HPDE6-E6E7 (cell line): ENCODE measurements around the gene GNG7.
"Not testable (repeated sequence)": the region's sequence is repeated elsewhere in the genome, so short reads cannot be mapped to it uniquely, and the experiment has no call there.

ENCODE experiments used
- DNase-seq: peaks from one replicate; pipeline ENCODE4 v3.0.0; 2011; ENCODE audit warnings: missing footprints; ENCODE audit errors: extremely low spot score

The GNG7 gene

DNA sequence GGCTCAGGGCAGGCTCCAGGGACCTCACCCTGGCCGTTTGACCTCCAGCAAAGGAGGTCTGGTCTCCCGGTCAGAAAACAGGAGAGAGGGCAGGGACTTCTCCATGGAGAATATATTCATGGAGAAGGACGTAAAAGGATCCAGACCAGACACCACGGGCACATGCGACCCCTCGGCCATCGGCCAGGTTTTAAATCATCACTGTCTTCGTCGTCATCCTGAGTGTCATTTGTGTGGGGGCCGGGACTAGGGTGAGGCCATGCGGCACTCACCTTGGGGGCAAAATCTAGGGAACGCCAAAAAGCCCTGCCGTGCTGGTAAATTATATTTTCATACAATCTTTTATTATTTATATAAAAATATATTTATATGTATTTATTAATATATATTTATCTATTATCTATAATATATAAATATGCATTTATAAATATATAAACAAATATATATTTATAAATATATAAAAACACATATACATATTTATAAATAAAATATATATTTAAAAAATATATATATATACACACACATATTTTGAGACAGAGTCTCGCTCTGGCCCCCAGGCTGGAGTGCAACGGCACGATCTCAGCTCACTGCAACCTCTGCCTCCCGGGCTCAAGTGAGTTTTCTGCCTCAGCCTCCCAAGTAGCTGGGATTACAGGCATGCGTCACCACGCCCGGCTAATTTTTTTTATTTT, 151.2 kb downstream of the GNG7 start:
- DNase-seq, result no peak

DNA sequence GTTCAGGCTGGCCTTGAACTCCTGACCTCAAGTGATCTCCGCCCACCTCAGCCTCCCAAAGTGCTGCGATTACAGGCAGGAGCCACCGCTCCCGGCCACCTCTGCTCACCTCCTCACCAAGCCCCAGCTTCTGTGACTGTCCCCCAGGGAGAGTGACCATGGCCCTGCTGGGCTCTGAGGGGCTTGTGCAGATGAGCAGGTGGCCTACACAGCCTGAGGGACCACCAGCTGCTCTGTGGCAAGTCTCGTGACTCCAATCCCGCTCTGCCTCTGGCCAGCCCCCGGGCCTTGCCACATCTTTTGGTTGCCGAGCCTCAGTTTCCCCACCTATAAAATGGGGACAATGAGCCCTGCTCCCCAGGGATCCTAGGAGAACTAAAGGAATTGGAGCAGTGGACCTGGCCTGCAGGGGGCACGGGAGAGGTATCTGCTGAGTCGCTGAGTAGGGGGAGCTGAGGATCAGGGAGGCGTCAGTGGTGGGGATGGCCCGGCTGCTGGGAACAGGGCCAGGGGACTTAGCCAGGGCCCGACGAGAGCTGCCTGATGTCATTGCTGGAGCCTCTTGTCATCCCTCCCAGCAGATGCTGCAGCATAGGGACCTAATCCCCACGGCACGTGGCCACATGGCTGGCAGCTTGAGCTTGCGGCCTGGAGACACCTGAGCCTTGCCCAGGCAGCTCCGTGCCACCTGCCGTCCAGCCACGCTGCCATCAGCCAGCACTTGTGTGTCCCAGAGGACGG, 151.9 kb downstream of the GNG7 start:
- DNase-seq, result no peak

DNA sequence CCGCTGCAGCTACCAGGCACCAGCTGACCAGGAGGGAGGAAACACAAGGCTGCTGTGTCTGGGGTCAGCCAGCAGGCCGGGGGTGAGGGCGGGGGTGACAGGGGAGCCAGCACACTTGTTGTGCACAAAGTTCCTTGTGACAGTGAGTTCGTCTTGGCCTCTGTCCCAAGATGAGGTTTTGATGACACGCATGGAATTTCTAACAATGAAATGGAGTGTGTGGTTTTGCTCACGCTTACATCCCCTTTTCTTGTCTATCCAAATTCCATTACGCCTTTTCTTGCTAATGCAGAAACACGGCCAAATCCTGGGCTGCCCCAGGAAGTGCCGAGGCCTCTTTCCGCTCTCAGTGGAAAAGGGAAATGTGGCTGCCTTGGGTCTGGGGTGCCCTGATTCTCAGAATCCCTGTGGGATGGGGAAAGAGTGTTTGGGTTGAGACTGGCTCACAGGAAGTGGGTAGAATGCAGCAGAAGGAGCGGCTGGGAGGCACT, 152.7 kb downstream of the GNG7 start:
- no peak for DNase-seq

DNA sequence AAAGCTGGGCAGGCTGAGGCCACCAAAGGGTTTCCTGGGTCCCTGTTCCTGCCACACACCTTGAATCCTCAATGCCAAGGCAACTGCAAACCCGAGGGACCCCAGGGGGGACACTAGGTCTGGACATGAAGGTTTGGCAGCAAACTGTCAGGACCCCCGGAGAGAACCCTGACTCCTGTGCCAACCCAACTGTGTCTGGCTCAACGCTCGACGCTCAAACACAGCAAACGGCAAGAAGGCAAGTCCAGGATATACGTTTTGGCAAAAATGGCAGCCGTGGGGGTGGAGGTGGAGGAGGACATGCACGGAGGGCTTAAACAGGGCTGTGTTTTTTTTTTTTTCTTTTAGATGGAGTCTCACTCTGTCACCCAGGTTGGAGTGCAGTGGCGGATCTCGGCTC, 153.5 kb downstream of the GNG7 start:
- no peak for DNase-seq

DNA sequence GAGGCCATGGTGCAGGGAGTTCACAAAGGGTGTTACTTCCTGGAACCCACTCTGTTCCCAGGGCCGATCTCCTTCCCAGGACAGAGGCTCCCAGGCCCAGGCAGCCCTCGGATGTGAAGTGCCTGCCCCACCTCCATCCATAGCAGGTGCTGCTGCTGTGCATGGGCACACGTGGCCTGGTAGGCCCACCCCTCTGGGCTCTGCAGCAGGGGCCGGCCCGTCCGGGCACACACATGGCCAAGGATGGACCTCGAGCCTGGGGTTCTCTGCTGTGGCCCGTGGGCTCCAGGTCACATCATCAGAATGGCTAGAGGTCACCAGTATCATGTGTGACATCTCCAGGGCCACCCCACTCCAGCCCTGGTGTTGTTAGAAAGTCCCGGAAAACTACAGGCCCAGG, 154.8 kb downstream of the GNG7 start:
- DNase-seq, result no peak

DNA sequence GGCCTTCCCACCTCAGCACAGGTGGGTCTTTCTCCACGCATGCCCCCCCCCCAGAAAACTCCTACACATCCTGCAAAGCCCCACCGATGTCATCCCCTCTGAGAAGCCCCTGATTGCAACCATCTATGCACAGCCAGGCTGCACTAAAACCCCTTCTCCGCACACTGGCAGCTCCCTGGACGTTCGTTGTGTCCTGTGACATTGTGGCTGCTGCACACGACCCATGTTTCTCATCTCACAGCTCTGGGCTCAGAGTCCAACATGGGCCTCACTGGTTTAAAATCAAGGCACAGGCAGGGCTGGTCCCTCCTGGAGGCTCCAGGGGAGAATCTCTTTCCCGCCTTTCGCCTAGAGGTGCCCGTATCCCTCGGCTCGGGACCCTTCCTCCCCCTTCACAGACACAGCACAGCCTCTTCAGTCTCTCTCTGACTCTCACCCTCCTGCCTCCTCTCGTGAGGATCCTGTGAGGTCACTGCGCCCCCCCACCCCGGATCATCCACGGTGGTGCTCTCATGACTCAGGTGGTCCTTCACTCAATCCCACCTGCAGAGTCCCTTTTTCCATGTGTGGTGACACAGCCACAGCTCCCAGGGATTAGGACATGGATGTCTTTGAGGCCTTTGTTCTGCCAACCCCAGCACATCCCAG, 155.3 kb downstream of the GNG7 start:
- no peak for DNase-seq

DNA sequence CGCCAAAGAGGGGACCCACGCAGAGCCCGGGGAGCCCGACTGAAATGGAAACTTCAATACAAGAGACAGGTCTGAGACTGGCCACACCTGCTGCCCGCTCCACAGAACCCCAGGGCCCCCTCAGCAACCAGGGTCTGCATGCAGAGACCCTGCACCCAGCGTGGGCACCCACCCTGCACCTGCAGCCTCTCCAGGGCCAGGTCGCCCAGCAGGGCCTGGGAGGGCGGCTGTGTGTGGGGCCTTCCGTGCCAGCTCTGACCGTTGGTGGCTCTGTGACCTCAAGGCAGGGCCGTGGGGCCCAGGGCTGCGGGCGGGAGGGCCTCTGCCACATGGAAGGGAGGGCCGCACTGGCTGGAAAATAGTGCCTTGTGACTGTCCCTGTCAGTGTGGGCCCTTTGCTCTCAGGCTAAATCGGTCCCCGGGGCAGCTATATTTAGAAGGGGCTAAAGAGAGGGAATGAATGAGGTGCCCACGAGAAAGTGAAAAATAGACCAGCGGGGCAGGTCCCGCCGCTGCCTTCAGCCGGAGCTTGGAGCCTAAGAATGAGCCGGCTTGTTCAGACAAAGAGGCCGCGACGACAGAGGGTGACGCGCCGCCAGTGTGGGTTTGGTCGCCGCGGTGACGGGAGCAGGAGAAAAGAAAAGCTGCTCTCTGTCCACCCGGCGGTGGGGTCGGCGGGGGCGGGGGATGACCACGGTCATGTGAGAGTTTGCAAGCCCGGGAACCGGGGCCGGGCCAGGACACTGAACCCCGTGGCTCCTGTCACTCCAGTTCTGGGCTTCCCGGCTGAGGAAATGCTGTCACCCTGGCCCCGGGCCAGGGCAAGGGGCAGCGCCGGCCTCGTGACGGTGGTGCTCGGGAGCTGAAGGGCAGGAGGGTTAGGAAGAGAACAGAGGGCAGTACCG, 156.1 kb downstream of the GNG7 start:
- DNase-seq, result no peak

DNA sequence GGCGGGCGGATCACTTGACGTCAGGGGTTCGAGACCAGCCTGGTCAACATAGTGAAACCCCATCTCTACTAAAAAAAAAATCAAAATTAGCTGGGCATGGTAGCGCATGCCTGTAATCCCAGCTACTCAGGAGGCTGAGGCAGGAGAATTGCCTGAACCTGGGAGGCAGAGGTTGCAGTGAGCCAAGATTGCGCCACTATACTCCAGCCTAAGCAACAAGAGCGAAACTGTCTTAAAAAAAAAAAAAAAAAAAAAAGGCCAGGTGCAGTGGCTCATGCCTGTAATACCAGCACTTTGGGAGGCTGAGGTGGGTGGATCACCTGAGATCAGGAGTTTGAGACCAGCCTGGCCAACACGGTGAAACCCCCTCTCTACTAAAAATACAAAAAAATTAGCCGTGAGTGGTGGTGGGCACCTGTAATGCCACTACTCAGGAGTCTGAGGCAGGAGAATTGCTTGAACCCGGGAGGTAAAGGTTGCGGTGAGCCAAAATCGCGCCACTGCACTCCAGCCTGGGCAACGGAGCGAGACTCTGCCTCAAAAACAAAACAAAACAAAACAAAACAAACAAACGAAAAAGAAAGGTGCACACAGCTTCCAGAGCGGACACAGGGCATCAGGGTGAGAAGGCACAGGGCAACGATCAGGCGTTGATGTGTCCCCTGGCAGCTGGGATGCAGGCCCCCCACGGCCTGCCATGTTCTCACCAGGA, 156.9 kb downstream of the GNG7 start:
- not testable (repeated sequence) for DNase-seq

DNA sequence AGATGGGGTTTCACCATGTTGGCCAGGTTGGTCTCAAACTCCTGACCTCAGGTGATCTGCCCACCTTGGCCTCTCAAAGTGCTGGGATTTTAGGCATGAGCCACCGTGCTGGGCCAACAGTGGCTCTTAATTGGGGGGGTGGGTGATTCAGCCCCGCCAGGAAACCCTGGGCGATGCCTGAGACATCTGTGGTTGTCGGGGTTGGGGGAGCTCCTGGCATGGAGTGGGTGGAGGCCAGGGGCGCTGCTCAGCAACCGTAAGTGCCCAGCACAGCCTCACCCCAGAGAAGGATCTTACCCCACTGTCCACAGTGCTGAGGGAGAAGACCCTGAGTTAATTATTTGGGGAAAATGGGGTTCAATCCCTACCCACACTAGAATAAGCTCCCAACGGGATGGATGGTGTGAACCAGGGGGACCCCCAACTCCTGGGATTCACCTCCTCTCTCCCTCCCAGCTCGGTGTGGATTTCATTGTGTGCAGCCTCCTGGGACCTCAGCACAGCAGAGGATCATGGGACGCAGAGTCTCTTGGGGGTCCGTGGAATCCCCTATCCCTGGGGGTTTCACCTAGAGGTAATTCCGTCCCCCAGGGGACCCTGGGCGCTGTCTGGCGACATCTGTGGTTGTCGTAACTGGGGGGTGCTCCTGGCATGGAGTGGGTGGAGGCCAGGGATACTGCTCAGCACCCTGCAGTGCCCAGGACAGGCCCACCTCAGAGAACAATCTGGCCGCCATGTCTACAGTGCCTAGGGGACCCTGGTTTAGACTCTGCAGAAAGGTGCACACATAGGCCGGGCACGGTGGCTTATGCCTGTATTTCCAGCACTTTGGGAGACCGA, 157.7 kb downstream of the GNG7 start:
- no peak for DNase-seq

DNA sequence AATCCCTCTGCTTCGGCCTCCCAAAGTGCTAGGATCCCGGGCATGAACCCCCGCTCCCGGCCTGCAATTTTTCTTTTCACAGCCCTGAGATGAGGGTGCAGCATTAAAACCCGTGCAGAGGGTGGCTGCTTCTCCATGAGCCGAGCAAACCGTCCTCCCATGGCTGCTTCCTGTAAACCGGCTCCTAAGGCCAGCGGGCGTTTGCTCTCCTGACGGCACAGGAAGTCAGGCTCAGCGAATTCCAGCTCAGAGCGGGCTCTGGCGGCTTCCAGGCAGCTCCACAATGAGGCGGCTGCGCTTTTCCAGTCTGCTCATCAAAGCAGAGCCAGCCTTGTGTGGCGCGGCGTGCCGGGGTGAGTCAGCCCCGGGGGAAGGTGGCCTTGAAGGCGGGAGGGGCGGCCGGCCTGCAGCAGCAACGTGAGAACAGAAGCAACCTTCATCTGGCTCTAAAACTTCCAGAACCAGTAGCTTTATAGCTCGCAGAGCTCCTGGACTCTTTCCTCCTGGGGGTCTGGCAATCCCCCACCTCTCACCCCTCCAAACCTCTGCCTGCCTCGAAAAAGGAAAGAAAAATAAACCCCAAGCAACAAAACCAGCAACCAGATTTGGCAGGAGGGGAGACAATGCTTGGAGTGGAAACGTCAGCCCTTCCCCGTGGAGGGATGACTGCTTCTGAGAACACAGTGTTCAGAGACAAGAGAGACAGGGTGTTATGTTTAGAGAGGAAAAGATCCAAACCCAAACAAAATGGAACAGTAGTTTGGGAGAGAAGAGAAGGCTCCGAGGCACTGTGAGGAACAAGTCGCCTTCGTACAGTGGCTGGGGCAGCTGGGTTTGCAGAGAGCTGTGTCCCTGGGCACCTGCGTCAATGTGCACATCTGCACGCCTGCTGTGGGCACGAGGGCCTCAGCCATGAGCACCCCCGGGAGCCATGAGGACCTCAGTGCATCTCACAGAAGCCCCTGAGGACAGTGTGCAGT, 158.7 kb downstream of the GNG7 start:
- peak; percentile 93 for DNase-seq

DNA sequence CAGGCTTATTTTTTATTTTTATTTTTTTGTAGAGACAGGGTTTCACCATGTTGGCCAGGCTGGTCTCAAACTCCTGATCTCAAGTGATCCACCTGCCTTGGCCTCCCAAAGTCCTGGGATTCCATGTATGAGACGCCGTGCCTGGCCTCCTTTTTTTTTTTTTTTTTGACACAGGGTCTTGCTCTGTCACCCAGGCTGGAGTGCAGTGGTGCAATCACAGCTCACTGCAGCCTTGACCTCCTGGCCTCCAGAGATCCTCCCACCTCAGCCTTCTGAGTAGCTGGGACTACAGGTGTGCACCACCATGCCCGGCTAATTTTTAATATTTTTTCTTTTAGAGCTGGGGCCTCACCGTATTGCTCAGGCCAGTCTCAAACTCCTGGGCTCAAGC, 159.4 kb downstream of the GNG7 start:
- DNase-seq, result not testable (repeated sequence)

DNA sequence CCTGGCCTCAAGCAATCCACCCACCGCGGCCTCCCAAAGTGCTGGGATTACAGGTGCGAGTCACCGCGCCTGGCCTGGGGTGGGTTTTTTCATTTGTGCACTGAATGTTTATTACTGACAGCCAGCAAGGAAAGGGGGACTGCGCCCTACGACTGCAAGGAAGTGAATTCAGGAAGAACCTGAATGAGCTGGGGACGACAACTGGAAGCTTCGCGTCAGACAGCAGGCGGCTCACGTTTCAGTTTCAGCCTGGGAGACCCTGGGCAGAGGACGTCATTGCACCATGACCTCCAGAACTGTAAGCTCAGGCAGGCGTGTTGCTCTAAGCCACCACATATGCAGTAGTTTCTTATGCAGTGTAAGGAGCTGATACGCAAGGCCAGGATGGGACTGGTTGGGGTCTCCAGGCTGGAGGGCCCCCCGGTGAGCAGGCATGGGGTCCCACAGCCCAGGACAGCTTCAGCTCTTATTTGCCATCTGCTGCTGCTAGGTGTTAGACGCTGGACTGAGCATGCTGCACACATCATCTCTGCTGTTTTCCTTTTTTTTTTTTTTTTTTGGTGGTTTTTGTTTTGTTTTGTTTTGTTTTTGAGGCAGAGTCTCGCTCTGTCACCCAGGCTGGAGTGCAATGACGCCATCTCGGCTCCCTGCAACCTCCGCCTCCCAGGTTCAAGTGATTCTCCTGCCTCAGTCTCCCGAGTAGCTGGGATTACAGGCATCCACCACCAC, 160.0 kb downstream of the GNG7 start:
- no peak for DNase-seq

DNA sequence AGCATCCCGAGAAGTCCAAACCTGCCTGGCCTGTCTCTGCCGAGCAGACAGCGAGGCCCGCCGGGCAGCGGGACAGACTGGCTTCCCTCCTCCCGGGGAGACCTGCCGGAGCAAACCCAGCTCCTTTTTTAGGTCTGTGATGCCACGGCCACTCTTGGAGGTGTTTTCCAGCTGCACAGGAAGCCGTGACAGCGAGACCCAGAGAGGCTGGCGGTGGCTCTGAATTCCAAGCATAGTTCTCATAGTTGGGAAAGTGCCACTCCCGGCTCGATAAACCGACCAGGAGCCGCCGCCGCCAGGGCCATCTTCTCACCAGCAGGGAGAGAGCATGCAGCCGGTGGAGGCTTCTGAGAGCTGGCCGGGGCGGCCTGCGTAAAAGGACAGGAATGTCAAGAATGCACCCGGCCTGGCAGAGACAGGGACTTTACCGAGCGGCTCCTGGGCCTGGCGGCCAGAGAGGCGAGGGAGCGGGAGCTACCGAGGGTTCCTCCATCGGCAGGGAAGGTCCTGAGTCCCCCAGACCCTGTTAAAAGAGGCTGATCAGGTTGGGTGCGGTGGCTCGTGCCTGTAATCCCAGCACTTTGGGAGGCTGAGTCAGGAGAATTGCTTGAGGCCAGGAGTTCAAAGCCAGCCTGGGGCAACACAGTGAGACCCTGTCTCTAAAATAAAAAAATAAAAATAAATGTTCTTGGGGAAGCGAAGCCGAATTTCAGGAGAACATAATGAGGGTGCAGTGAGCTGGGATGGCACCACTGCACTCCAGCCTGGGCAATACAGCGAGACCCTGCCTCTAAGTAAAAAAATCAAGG, 161.6 kb downstream of the GNG7 start:
- DNase-seq, result peak; percentile 94

DNA sequence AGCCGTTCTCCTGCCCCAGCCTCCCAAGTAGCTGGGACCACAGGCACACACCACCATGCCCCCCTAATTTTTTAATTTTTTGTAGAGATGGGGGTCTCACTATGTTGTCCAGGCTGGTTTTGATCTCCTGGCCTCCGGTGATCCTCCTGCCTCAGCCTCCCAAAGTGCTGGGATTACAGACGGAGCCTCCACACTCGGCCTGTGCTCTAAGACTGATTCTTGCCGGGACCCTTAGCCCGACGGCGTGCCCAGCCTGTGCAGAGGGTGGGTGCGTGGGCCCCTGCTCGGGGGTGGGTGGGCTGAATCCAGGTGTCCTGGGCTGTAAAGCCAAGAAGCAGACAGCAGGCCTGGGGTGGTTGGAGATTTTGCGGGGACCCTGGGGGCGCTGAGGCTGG, 162.2 kb downstream of the GNG7 start:
- DNase-seq, result no peak

DNA sequence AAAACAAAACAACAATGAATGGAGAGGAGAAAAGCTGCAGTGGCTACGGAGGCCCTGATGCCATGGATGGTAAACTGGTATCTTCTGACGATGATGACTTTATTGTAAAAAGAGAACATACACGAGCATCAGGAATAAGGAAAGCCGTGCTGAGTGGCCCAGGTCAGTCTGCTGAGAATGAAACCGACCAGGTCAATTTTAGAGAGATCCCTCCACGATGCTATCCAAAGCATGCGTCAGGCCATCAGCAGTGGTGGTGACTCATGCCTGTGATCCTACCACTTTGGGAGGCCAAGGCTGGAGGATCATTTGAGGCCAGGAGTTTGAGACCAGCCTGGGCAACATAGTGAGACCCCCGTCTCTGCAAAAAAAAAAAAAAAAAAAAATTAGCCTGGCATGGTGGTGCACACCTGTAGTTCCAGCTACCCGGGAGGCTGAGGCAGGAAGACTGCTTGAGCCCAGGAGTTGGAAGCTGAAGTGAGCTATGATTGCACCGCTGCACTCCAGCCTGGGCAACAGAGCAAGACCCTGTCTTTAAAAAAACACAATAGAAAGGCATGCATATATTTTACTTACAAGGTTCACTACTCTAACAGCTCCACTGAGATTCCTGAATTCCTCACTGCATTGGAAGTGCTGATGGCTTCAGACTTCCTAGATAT, 164.3 kb downstream of the GNG7 start:
- no peak for DNase-seq

DNA sequence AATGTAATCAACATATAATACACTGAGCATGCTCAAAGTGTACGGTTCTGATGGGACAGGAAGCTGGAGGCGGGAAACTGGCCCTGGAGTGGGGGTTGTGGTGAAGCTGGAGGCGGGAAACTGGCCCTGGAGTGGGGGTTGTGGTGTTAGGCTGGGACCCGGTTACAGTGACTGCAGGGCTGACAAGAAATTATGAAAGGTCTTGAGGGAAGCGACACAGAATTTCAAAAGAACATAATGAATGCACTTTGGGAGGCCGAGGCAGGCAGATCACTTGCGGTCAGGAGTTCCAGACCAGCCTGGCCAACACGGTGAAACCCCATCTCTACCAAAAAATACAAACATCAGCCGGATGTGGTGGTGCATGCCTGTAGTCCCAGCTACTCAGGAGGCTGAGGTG, 164.9 kb downstream of the GNG7 start:
- DNase-seq, result not testable (repeated sequence)

DNA sequence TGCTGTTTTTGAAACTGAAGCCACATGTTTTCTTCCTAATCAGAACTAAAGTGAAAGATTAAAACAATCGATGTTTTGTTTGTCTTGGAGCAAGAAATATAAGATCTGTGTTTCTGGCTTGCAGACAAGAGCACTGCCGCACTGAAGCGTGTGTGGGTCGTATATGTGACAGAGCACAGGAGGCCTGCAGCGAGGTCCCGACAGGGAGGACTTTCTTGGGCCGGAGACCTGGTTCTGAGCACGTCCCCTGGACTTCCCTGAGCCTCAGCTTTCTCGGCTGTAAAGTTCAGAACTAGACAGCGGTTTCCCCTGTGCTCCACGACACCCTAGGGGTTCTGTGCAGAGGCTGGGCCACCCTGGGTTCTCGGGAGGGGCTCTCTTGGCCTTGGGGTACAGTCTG, 166.0 kb downstream of the GNG7 start:
- DNase-seq, result no peak
